Measurements from ENCODE around the gene SRMS. TPM values are rescaled to one million over a fixed set of nuclear protein-coding genes. Genes with fewer than 3 reads are reported as not detected.

Gene SRMS
- total and polyA plus RNA-seq, 2 donors (not counting 1 experiment from before 2014, with no cell fraction given), result 0.17 to 0.54 TPM

DNA sequence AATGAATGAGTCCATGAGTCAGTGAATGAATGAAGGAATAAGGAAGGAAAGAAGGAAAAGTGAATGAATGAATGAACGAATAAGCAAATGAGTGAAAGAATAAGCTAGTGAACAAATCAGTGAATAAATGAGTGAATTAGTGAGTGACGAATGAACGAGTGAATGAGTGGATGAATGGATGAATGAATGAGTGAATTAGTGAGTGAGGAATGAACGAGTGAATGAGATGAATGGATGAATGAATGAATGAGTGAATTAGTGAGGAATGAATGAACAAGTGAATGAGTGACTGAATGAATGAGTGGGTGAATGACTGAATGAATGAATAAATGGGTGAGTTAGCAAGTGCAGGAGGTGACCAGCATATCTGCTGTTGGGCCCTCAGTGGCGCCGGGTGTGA lies 3.8 kb downstream of the SRMS start:
- no peak overlapping the region for H3K27ac ChIP-seq (ENCODE audit: low read length in 2 of 2)
- ChIA-PET CTCF (interaction anchor here (1.6 to 2.8 kb wide), 2 partner anchors 9 to 47 kb away, joined by 4 to 10 read pairs; no protein-coding TSS in a partner anchor), POLR2A (interaction anchor here (2.0 to 2.1 kb wide), 2 partner anchors 9 to 11 kb away, joined by 8 to 11 read pairs; partner anchors contain the start of gene FNDC11)
- H3K9me3 ChIP-seq (ENCODE audit: control extremely low read depth in 1 of 3, control insufficient read depth in 2 of 3, insufficient read depth in 1 of 3, low read length in 2 of 3), result no peaks in the 10 kb centered on the region
- peaks cover 56% of the 10 kb centered on the region for H3K4me1 Mint-ChIP-seq
- ATAC-seq (ENCODE audit: low read depth), result no peak
- no peaks in the 10 kb centered on the region for H3K79me2 ChIP-seq (ENCODE audit: control insufficient read depth, insufficient read depth, low read length)
- DNase-seq, result no peak
- WGBS (ENCODE audit: insufficient coverage), result 94% methylated on average over 6 of the region's 6 CpGs
- H3K27me3 Mint-ChIP-seq, result no peaks in the 10 kb centered on the region
- H4K20me1 ChIP-seq (ENCODE audit: control insufficient read depth, insufficient read depth, low read length, poor library complexity, severe bottlenecking), result no peaks in the 10 kb centered on the region
- no peak overlapping the region for H3K9ac ChIP-seq (ENCODE audit: low read length)
- H3K27me3 ChIP-seq (replicated peaks in 1 of 4; ENCODE audit: control extremely low read depth in 1 of 4, control insufficient read depth in 3 of 4, insufficient read depth in 4 of 4, low read length in 3 of 4), result peaks cover 0 to 3% (median 1%) of the 10 kb centered on the region in 4 experiments
- no peak for TF ChIP-seq EZH2 (IDR thresholded peaks at IDR 0.05; ENCODE audit: borderline replicate concordance, insufficient read depth, low read depth, low read length, poor library complexity, severe bottlenecking)
- TF ChIP-seq, protein P1, sequence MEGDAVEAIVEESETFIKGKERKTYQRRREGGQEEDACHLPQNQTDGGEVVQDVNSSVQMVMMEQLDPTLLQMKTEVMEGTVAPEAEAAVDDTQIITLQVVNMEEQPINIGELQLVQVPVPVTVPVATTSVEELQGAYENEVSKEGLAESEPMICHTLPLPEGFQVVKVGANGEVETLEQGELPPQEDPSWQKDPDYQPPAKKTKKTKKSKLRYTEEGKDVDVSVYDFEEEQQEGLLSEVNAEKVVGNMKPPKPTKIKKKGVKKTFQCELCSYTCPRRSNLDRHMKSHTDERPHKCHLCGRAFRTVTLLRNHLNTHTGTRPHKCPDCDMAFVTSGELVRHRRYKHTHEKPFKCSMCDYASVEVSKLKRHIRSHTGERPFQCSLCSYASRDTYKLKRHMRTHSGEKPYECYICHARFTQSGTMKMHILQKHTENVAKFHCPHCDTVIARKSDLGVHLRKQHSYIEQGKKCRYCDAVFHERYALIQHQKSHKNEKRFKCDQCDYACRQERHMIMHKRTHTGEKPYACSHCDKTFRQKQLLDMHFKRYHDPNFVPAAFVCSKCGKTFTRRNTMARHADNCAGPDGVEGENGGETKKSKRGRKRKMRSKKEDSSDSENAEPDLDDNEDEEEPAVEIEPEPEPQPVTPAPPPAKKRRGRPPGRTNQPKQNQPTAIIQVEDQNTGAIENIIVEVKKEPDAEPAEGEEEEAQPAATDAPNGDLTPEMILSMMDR (IDR thresholded peaks at IDR 0.05), result no peak
- peak overlapping the region; percentile 28 for H3K27ac Mint-ChIP-seq
- no peak overlapping the region for H3K4me3 ChIP-seq (ENCODE audit: control extremely low read depth in 1 of 5, extremely low read depth in 1 of 5, insufficient read depth in 1 of 5, low read depth in 2 of 5, low read length in 4 of 5)
- H3K36me3 ChIP-seq (replicated peaks in 1 of 2; ENCODE audit: control extremely low read depth in 1 of 2, control insufficient read depth in 1 of 2, extremely low read depth in 1 of 2, insufficient read depth in 2 of 2, low read length in 1 of 2), result no peaks in the 10 kb centered on the region
- H3K4me3 Mint-ChIP-seq, result no peak overlapping the region
- no peak overlapping the region for H2AFZ ChIP-seq (ENCODE audit: insufficient read depth, low read depth, low read length, poor library complexity, severe bottlenecking)
- no peaks in the 10 kb centered on the region for H3K9me3 Mint-ChIP-seq (ENCODE audit: insufficient read depth)
- intact Hi-C loops (cut with micrococcal nuclease), result no loop called here
- peak overlapping the region; percentile 56 for H3K4me2 ChIP-seq (replicated peaks; ENCODE audit: low read depth, low read length, poor library complexity, severe bottlenecking)
- H3K4me1 ChIP-seq (ENCODE audit: control insufficient read depth in 2 of 2, insufficient read depth in 2 of 2, low read length in 2 of 2), result peaks cover 45 to 75% of the 10 kb centered on the region in 2 donors

DNA sequence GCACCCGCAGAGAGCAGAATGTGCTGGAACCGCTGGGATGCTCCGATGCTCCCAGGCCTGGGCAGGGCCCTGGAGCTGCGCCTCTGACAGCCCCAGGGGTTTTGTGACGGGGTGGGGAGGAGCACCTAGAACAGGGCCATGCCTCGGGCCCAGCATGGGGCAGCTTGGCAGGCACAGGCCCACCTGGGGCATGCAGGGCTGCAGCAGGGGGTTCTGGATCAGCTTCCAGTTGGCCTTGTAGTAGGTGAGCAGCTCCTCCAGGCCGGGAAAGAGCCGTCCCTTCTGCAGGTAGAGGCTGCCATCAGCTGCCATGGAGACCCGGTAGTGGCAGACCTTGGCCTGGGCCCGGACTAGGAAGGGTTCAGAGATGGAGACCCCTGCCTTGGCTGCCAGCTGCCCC lies 4.4 kb downstream of the SRMS start:
- H3K4me3 Mint-ChIP-seq, result peak overlapping the region; percentile 74
- H3K4me1 Mint-ChIP-seq, result peaks cover 58% of the 10 kb centered on the region
- Histone ChIP-seq H3K36me3 (replicated peaks in 1 of 2; ENCODE audit: control extremely low read depth in 1 of 2, control insufficient read depth in 1 of 2, extremely low read depth in 1 of 2, insufficient read depth in 2 of 2, low read length in 1 of 2) (no peaks in the 10 kb centered on the region), H3K27me3 (replicated peaks in 1 of 4; ENCODE audit: control extremely low read depth in 1 of 4, control insufficient read depth in 3 of 4, insufficient read depth in 4 of 4, low read length in 3 of 4) (peaks cover 0 to 2% (median 0%) of the 10 kb centered on the region in 4 experiments), H3K9ac (ENCODE audit: low read length) (no peak overlapping the region), H3K4me2 (replicated peaks; ENCODE audit: low read depth, low read length, poor library complexity, severe bottlenecking) (peak overlapping the region; percentile 56), H2AFZ (ENCODE audit: insufficient read depth, low read depth, low read length, poor library complexity, severe bottlenecking) (no peak overlapping the region), H3K4me3 (ENCODE audit: control extremely low read depth in 1 of 5, extremely low read depth in 1 of 5, insufficient read depth in 1 of 5, low read depth in 2 of 5, low read length in 4 of 5) (peak overlapping the region in 1 of 5 experiments; percentile 4), H3K79me2 (ENCODE audit: control insufficient read depth, insufficient read depth, low read length) (no peaks in the 10 kb centered on the region), H3K9me3 (ENCODE audit: control extremely low read depth in 1 of 3, control insufficient read depth in 2 of 3, insufficient read depth in 1 of 3, low read length in 2 of 3) (no peaks in the 10 kb centered on the region), H4K20me1 (ENCODE audit: control insufficient read depth, insufficient read depth, low read length, poor library complexity, severe bottlenecking) (no peaks in the 10 kb centered on the region), H3K27ac (ENCODE audit: low read length in 2 of 2) (peak overlapping the region in 1 of 2 donors; percentile 22), H3K4me1 (ENCODE audit: control insufficient read depth in 2 of 2, insufficient read depth in 2 of 2, low read length in 2 of 2) (peaks cover 44 to 75% of the 10 kb centered on the region in 2 donors)
- no peaks in the 10 kb centered on the region for H3K27me3 Mint-ChIP-seq
- WGBS (ENCODE audit: insufficient coverage), result 91% methylated on average over 10 of the region's 10 CpGs
- ATAC-seq (ENCODE audit: low read depth), result peak; percentile 16
- peak overlapping the region; percentile 89 for H3K27ac Mint-ChIP-seq
- TF ChIP-seq, protein P1 (IDR thresholded peaks at IDR 0.05), result no peak
- no peak for TF ChIP-seq EZH2 (IDR thresholded peaks at IDR 0.05; ENCODE audit: borderline replicate concordance, insufficient read depth, low read depth, low read length, poor library complexity, severe bottlenecking)
- ChIA-PET POLR2A (interaction anchor here (0.6 to 2.1 kb wide), 6 partner anchors 9 to 91 kb away, joined by 3 to 11 read pairs (median 6); partner anchors contain the start of genes FNDC11 and GMEB2), CTCF (interaction anchor here (1.6 to 2.8 kb wide), 2 partner anchors 9 to 47 kb away, joined by 4 to 10 read pairs; no protein-coding TSS in a partner anchor)
- no peak for DNase-seq
- intact Hi-C loops (cut with micrococcal nuclease), result no loop called here
- H3K9me3 Mint-ChIP-seq (ENCODE audit: insufficient read depth), result no peaks in the 10 kb centered on the region
